Mammary epithelial cell (primary cell): ENCODE measurements around the gene MIXL1.

Source experiments
- CTCF ChIP-seq, 2 donors: IDR thresholded peaks in 1 of 2; conservative IDR thresholded peaks in 1 of 2; 2 replicates each; pipeline ENCODE4 v1.5.1; 2011 to 2012; ENCODE audit warnings: inconsistent platforms in 2 of 2, low read length in 2 of 2, mild to moderate bottlenecking in 2 of 2, control low read depth in 1 of 2, low read depth in 1 of 2; ENCODE audit not compliant: insufficient read depth in 1 of 2; ENCODE audit errors: extremely low read depth in 1 of 2
- EZH2 ChIP-seq: IDR thresholded peaks from 2 replicates; pipeline ENCODE4 v1.6.1; 2012; ENCODE audit warnings: low read length, inconsistent platforms, borderline replicate concordance

GRCh38 chr1:226176870-226177269 lies 46.6 kb upstream of the MIXL1 start:
- TF ChIP-seq CTCF (conservative IDR thresholded peaks at IDR 0.05 in 1 of 2, IDR thresholded peaks at IDR 0.05 in 1 of 2; ENCODE audit: extremely low read depth in 1 of 2, insufficient read depth in 1 of 2, low read depth in 1 of 2, low read length in 2 of 2) = no peak
- no peak for TF ChIP-seq EZH2
